Embryonic facial prominence (tissue), 1 donor: ENCODE results near the gene PYHIN1.
"Not testable (repeated sequence)": the region's sequence is repeated elsewhere in the genome, so short reads cannot be mapped to it uniquely, and the experiment has no call there.

ENCODE experiments used
- DNase-seq: peaks from one replicate; pipeline ENCODE4 v3.0.0-alpha.2; 2016; ENCODE audit errors: extremely low spot score

Gene PYHIN1

DNA sequence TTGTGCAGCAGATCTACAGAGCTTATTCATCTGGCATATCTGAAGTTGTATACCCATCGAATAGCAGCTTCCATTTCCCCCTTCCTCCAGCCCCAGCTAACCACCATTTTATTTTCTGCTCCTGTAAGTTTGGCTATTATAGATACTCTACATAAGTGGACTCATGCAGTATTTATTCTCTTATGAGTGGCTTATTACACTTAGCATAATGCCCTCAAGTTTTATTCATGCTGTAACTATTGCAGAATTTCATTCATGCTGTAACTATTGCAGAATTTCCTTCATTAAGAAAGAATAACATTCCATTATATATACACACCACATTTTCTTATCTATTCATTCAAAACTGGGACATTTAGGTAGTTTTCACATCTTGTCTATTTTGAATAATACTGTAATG lies 47.9 kb downstream of the PYHIN1 start:
- DNase-seq, result no peak

DNA sequence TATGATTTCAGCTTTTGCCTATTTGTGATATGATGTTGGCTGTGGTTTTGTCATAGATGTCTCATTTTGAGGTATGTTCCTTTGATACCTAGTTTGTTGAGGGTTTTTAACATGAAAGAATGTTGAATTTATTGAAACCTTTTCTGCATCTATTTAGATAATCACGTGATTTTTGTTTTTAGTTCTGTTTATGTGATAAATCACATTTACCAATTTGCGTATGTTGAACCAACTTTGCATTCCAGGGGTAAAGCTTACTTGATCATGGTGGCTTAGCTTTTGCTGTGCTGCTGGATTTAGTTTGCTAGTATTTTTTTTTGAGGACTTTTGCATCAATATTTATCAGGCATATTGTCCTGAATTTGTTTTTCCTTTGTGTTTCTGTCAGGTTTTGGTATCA lies 51.9 kb downstream of the PYHIN1 start:
- no peak for DNase-seq

DNA sequence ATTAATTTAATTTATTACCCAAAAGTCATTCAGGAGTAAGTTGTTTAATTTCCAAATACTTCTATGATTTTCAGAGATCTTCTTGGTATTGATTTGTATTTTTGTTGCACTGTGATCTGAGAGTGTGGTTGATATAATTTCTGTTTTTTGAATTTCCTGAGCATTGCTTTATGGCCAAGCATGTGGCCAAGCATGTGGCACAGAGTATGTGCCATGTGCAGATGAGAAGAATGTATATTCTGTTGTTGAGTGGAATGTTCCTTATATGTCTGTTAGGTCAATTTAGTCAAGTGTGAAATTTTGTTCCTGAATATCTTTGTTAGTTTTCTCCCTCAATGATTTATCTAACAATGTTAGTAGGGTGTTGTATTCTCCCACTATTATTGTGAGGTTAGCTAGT lies 53.0 kb downstream of the PYHIN1 start:
- no peak for DNase-seq

DNA sequence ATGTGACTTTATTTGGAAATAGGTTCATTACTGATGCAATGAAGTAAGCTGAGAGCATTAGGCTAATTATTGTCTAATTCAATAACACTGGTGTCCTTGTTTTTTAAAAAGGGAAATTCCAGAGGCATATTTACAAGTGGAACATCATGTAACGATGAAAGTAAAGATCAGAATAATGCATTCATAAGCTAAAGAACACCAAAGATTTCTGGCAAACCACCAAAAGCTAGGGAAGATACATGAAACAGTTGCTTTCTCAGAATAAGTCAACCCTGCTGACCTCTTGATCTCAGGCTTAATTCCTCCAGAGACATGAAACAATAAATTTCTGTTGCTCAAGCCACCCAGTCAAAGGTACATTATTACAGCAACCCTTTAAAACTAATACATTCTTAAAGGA lies 58.1 kb downstream of the PYHIN1 start:
- no peak for DNase-seq

DNA sequence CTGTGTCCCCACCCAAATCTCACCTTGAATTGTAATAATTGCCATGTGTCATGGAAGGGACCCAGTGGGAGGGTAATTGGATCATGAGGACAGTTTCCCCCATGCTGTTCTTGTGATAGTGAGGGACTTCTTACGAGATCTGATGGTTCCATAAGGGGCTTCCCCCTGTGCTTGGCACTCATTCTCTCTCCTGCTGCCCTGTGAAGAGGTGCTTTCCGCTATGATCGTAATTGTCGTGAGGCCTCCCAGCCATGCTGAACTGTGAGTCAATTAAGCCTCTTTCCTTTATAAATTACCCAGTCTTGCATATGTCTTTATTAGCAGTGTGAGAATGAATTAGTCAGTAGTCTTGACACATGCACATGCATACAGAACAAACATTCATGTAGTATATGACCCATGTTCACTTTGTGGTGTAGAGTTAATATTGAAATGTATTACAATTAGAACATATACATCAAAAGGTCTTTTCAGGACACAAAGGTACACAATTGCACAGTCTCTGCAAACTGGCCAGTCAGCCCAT lies 61.5 kb downstream of the PYHIN1 start:
- no peak for DNase-seq

DNA sequence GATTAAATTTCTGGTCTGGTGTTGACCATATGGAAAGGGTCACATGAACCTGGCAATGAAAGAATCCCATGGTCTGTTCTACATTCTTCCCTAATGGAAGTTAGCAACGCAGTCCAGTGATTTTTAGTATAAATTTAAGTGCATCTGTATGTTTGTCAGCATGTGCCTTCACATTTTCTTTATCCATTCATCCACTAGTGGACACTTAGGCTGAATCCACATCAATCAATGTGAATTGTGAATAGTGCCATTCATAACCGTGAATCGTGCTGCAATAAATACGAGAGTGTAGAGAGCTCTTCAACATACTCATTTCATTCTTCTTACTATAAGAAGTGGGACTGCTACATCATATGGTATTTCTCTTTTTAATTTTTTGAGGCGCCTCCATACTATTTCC lies 65.6 kb downstream of the PYHIN1 start:
- no peak for DNase-seq

DNA sequence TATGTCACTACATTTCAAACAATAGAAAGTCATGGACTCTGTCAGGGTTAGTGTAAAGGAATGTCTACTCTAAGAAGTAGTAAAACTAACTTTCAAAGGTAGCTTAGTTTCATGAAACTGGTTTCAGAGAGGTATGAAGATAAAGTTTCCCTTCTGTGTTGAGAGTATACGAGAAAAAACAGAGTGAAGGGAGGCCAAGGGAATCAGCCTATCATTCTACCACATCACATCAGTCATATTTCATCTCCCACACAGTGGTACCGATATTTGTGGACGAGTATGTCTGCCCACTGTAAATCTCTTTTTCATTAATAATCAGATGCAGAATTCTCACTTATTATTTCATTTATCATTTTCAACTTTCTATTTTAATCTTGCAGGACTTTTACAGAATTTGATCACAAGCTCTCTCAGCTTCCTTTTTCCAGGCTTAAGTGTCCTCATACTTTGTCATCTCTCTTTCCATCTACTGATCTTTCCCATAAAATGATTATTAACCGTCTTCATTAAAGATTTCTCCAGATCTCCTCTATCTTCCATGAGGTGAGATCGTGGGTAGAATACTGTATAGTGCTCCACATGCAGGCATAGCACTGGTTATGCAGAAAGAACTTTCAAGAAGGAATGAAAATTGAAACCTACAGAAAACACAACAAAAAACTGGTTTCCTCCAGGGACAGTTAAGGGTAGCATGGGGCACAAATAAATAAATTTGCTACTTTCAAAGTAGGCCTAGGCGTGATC lies 66.9 kb downstream of the PYHIN1 start:
- no peak for DNase-seq

DNA sequence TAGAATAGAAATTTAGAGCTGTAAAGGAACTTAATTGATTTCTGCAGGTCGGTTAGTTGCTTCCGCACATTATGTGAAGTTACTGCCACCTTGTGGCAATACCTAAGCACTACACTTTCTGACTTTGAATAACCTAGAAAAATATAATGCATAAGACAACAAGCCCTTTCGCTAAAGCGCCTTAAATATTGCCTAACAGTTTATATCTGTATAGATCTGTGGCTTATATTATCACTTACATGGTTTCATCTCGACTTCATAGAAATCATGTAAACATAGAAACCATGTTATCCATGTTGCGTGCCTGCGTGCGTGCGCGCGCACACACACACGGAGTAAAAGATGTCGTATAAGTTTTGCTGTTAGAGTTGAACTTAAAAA lies 67.4 kb downstream of the PYHIN1 start:
- peak; percentile 65 for DNase-seq

DNA sequence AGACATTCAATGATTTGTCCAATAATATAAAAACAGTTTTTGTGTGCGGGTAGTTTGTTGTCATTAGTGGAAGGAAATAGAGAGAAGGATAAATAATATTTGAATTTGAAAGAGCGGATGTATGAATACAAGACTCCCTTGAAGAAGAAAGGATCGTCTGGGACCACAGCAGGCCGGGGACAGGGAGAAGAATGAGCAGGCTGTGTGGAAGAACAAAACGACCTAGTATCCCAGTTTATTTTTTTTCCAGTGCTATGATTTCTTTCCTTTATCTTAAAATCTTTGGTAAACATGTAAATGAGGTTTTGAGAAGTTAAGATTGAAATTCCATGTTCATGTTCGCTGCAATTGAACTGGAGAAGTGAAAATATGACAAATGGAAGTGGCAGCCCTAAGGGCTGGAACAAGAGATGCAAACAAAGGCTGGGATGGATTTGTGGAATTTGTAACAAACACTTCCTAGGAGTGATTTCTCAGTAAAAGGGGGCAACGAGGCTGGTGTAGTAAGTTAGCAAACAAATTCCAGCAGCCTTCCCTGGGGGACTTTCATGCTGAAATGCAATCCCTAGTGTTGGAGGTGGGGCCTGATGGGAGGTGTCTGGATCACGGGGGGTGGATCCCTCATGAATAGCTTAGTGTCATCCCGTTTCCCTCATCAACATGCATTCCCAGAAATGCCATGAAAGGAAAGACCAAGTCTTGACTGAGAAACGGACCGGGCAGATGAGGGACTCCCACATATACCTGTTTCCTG lies 68.1 kb downstream of the PYHIN1 start:
- peak; percentile 79 for DNase-seq

DNA sequence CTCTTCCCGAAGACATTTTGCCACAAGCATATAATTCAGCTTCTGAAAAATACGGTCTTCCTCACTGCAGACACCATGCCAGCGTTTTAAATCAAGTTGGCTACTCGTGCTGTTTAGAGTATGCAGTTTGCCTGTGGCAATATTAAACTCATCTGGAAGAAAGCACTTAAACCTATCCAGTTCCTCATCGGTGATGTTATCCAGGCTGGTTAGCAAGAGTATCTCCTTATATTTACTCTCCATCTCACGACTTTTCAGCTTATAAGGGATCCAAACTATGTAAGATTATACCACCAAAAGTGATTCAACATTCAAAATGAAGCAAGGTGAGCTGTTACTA lies 68.7 kb downstream of the PYHIN1 start:
- DNase-seq, result no peak

DNA sequence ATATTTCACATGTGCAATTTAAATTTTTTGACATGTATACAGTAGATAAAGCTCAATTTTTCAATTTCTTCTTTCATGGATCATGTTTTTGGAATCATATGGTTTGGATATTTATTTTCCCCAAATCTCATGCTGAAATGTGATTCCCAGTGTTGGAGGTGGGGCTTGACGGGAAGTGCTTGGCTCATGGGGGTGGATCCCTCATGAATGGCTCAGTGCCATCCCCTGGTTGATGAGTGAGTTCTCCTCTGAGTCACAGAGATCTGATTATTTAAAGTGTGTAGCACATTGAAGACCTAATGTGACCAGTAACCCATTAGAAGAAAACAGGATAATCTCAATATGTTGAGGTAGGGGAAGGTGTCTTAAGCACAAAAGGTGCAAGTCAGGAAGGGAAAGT lies 69.3 kb downstream of the PYHIN1 start:
- peak; percentile 46 for DNase-seq

DNA sequence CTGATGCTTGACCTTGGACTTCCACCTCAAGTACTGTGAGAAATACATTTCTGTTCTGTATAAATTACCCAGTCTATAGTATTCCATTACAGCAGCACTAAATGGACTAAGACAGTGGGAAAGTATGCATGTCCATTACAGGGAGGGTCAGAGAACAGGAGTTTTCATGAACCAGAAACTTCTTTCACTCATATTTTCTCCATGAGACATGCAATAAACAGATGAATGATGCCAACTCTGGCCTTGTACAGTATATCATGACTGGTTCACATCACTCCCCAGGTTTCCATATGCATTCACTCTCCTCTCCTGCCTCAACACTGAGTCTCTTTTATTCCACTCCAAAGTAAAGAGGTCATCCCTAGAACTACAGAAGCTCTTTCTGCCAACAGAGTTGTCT lies 73.8 kb downstream of the PYHIN1 start:
- DNase-seq, result no peak

DNA sequence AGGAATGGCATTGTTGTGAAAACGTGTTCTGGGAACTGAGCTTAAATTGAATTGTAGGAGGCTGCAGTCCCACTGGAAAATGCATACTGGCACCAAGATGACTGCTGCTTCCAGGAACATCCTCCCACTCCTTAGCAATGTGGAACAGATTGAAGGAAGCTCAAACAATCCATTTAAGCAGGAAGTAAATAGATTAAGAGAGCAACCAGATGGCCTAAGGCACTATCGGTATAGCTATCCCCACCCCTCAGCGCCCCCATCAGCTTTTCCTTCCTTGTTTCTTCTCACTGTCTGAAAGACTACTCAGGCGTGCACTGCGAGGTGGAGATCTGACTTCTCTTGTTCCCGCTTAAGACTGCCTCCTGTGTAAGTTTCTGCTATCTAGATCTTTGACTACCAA lies 74.3 kb downstream of the PYHIN1 start:
- DNase-seq, result no peak

DNA sequence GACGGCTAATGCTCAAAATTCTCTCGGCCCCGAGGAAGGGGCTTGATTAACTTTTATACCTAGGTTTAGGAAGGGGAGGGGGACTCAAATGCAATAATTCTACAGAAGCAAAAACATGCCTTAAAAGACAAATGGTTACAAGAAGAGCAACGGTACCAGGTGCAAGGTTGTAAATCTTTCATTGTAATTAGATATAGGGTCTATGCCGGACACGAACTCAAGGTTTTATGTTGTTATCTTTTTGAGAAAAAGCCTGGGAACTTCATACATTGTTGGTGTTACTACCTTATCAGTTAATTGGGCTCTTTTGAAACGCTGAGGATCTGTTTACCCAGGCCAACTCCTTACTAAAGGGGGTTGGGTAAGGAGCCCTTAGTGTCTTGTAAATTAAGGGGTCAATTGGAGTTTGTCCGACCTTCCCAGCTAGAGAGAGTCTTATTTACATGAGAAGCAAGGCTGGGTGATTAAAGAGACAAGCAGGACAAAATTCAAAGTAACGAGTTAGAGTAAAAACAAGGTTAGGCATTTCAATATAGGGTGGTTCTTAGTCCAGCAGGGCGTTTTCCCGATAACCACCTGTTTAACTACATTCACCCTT lies 75.0 kb downstream of the PYHIN1 start:
- DNase-seq, result not testable (repeated sequence)

DNA sequence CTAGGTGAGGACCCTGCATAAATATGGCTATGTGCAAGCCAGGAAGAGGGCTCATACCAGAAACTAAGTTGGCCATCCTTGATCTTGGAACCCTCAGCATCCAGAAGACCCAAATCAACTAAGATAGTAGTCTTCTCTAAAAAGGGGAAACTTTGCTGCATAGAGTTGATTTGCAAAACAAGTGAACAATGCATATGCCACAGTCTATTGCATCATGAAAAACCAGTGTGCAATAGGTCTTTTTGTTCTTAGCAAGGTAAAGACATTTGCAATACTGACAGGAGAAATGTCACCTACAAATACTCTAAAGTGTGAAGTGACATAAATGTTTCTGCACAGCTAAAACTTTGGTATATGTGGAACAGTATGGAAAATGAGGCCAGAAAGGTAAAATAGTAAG lies 76.4 kb downstream of the PYHIN1 start:
- no peak for DNase-seq

DNA sequence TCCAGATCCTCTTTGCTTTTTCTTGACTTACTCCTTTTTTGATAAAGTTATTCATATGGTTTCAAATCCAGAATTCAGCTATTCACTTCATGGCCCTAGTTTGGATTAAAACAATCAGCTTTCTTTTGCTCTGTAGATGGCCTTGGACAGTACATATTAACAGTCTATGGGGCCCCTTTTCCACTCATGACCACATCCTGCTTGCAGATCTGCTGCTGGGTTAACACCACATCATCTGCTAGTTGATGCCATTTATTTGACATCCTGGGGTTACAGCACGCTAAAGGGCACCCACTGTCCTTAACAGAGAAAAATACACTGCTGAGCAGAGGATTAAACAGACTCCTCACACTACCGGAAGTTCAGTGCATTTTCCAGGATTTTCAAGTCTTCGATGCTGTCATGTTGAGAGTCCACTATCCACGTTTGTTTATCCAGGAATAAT lies 77.4 kb downstream of the PYHIN1 start:
- DNase-seq, result no peak

DNA sequence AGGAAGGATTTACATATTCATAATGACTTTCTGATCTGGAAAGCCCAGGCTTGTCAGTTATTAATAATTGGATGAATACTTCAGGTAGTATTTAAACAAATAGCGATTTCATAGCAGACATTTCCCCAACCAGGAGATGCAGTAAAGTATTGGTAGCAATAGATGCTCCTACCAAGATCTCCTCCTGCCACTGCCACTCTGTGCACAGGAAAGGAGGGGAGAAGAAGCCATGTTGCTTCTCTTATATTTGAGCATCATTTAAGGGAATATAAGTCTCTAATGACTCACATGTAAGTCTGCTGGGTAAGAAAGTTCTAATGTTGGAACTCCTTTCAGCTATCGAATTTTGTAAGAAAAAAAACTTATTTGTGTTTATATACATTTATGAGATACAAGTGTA lies 77.9 kb downstream of the PYHIN1 start:
- DNase-seq, result no peak

DNA sequence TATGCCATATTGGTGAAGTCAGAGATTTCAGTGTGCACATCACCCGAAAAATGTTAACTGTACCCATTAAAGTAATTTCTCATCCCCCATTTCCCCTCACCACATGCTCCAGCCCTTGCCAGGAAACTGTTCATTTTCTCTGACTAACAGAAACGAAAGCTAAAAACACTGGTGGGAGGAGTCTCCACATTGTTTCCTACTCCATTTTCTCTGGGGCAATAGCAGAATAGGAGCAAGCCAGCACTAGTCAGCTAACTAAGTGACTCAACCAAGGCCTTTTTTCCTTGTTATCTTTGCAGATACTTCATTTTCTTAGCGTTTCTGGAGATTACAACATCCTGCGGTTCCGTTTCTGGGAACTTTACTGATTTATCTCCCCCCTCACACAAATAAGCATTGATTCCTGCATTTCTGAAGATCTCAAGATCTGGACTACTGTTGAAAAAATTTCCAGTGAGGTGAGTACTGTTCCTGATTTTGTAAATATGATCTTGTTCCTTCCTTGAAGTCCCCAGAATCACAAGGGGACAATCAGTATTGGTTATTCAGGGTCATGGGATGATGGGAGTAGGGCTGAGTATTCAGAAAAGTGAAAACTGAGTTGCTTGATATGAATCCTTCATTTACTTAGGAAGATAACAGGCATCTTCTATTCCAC lies 78.5 kb downstream of the PYHIN1 start, which contains the start of gene IFI16:
Gene IFI16, plus strand, starts transcription at position 204 of the 658 bp plus-strand sequence. CDS start 4,774 bp downstream, outside the sequence.
- no peak for DNase-seq

DNA sequence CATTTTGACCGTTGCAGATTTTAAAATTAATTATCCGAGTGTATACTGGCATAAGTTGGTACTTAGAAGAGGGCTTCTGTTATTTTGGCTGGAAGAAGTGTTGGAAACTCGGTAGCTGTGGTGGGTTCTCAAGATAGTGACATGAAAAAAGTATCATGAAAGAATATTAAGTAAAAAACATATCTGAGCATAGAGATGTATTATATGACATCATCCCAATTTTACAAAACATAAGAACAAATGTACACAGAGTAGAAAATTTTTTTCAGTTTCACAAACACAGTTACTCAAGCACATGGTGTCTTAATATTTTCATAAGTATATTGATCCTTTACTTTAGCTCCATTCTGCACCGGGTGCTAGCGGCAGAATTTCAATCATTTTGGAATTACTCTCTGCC lies 79.0 kb downstream of the PYHIN1 start:
- no peak for DNase-seq

DNA sequence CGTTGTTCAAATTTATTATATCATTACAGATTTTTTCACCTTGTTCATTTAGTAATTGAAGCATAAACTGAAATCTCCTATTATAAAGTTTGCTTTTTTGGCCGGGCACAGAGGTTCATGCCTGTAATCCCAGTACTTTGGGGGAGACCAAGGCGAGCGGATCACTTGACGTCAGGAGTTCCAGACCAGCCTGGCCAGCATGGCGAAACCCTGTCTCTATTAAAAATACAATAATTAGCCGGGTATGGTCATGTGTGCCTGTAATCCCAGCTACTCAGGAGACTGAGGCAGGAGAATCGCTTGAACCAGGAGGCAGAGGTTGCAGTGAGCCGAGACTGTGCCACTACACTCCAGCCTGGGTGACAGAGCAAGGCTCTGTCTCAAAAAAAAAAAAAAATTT lies 79.6 kb downstream of the PYHIN1 start:
- DNase-seq, result not testable (repeated sequence)

DNA sequence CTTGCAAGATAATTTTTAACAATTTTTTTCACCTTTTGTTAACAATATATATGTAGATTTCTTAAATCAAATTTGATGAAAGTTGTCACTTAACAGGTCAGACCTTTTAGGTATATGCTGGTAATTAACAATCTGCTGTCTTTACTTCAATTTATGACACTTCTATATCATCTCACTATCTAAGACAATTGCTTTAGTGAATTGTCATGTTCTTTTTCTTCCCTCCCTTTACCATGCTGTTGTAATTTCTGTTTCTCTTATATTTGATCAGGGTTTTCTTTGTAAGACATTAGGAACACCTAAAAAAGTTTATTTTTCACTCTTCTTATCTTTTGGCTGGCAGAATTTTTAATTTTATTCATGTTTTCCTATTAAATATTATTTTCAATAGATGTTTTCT lies 80.4 kb downstream of the PYHIN1 start:
- DNase-seq, result no peak

DNA sequence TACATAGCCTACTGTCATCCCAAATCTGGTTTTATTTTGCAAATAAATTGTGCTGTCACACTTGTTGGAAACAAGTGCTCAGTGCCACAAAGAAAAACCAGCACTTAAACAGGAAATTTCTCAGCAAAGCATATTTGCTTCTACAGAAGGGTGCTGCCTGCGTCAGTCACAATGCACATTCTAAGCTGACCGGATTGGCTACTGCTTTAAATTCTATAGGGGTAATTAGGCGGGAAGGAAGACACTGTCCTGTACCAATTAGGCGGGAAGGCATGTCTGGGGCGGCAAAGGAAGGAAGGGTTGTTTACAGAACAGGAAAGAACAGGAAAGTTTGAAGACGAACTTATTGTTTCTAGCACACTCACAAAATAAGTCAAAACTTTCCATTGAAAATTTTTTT lies 81.1 kb downstream of the PYHIN1 start:
- no peak for DNase-seq
